ENCODE measurements around the gene DOCK3. TPM values are rescaled to one million over a fixed set of nuclear protein-coding genes. Genes with fewer than 3 reads are reported as not detected.
"Not testable (repeated sequence)": the region's sequence is repeated elsewhere in the genome, so short reads cannot be mapped to it uniquely, and the experiment has no call there.

The DOCK3 gene
- total RNA-seq, 2 experiments from 2014 or later = 0.93 to 1.1 TPM

GRCh38 chr3:50862221-50862620 lies 187.5 kb downstream of the DOCK3 start:
- H3K27ac Mint-ChIP-seq = no peak overlapping the region
- H3K36me3 Mint-ChIP-seq (ENCODE audit: low read depth) = no peaks in the 10 kb centered on the region
- Histone ChIP-seq H3K4me3 (ENCODE audit: low read length) (no peak overlapping the region), H3K4me1 (ENCODE audit: insufficient read depth, low read length) (no peaks in the 10 kb centered on the region), H3K9me3 (ENCODE audit: control insufficient read depth in 1 of 2, insufficient read depth in 1 of 2, low read length in 2 of 2) (no peaks in the 10 kb centered on the region), H3K27me3 (ENCODE audit: control insufficient read depth in 1 of 2, insufficient read depth in 2 of 2, low read length in 2 of 2) (peaks cover 0 to 2% of the 10 kb centered on the region in 2 experiments), H3K36me3 (ENCODE audit: insufficient read depth, low read length) (no peaks in the 10 kb centered on the region), H3K27ac (ENCODE audit: low read depth in 1 of 2, low read length in 2 of 2) (no peak overlapping the region)
- ChIA-PET POLR2A (no interaction called here), CTCF (no interaction called here)
- intact Hi-C loops (cut with DNase I, micrococcal nuclease) = no loop called here
- ATAC-seq (ENCODE audit: poor library complexity) (no peak), DNase-seq (no peak)
- H3K4me3 Mint-ChIP-seq = no peak overlapping the region
- H3K27me3 Mint-ChIP-seq = peaks cover 20% of the 10 kb centered on the region
- H3K9me3 Mint-ChIP-seq = peaks cover 3% of the 10 kb centered on the region
- H3K4me1 Mint-ChIP-seq (ENCODE audit: low read depth) = no peaks in the 10 kb centered on the region
- TF ChIP-seq CTCF (IDR thresholded peaks at IDR 0.05) = no peak

GRCh38 chr3:50873376-50874157 lies 198.8 kb downstream of the DOCK3 start:
- no peaks in the 10 kb centered on the region for H3K4me1 Mint-ChIP-seq (ENCODE audit: low read depth)
- Histone ChIP-seq H3K4me1 (ENCODE audit: insufficient read depth, low read length) (no peaks in the 10 kb centered on the region), H3K36me3 (ENCODE audit: insufficient read depth, low read length) (no peaks in the 10 kb centered on the region), H3K9me3 (ENCODE audit: control insufficient read depth in 1 of 2, insufficient read depth in 1 of 2, low read length in 2 of 2) (no peaks in the 10 kb centered on the region), H3K4me3 (ENCODE audit: low read length) (no peak overlapping the region), H3K27me3 (ENCODE audit: control insufficient read depth in 1 of 2, insufficient read depth in 2 of 2, low read length in 2 of 2) (peaks cover 8 to 11% of the 10 kb centered on the region in 2 experiments), H3K27ac (ENCODE audit: low read depth in 1 of 2, low read length in 2 of 2) (no peak overlapping the region)
- H3K4me3 Mint-ChIP-seq = no peak overlapping the region
- H3K36me3 Mint-ChIP-seq (ENCODE audit: low read depth) = no peaks in the 10 kb centered on the region
- ChIA-PET POLR2A (no interaction called here), CTCF (no interaction called here)
- no peak overlapping the region for H3K27ac Mint-ChIP-seq
- TF ChIP-seq CTCF (IDR thresholded peaks at IDR 0.05) = no peak
- intact Hi-C loops (cut with DNase I, micrococcal nuclease) = no loop called here
- DNase-seq (no peak), ATAC-seq (ENCODE audit: poor library complexity) (no peak)
- peaks cover 6% of the 10 kb centered on the region for H3K9me3 Mint-ChIP-seq
- peaks cover 58% of the 10 kb centered on the region for H3K27me3 Mint-ChIP-seq

GRCh38 chr3:50874876-50875275 lies 200.1 kb downstream of the DOCK3 start:
- H3K4me1 ChIP-seq (ENCODE audit: insufficient read depth, low read length); DNase-seq; CTCF ChIA-PET; H3K27ac ChIP-seq (ENCODE audit: low read depth in 1 of 2, low read length in 2 of 2); H3K9me3 ChIP-seq (ENCODE audit: control insufficient read depth in 1 of 2, insufficient read depth in 1 of 2, low read length in 2 of 2); H3K4me3 Mint-ChIP-seq; intact Hi-C loops (cut with DNase I, micrococcal nuclease); H3K27ac Mint-ChIP-seq; H3K4me3 ChIP-seq (ENCODE audit: low read length); POLR2A ChIA-PET; H3K36me3 ChIP-seq (ENCODE audit: insufficient read depth, low read length); H3K4me1 Mint-ChIP-seq (ENCODE audit: low read depth); H3K9me3 Mint-ChIP-seq; H3K36me3 Mint-ChIP-seq (ENCODE audit: low read depth); ATAC-seq (ENCODE audit: poor library complexity): not testable (repeated sequence)
- peaks cover 8 to 11% of the 10 kb centered on the region in 2 experiments for H3K27me3 ChIP-seq (ENCODE audit: control insufficient read depth in 1 of 2, insufficient read depth in 2 of 2, low read length in 2 of 2)
- peaks cover 56% of the 10 kb centered on the region for H3K27me3 Mint-ChIP-seq

- Mint-ChIP-seq H3K9me3 (peaks cover 1% of the 10 kb centered on the region), H3K27ac (no peak overlapping the region)
- no peak for ATAC-seq (ENCODE audit: poor library complexity)
Measured at GRCh38 chr3:50876947-50877346, 202.2 kb downstream of the DOCK3 start.

More at GRCh38 chr3:50876947-50877346, 202.2 kb downstream of the DOCK3 start:
- peaks cover 44% of the 10 kb centered on the region for H3K27me3 Mint-ChIP-seq
- H3K4me1 Mint-ChIP-seq (ENCODE audit: low read depth) = no peaks in the 10 kb centered on the region
- no peak overlapping the region for H3K4me3 Mint-ChIP-seq
- CTCF ChIA-PET = no interaction called here
- TF ChIP-seq CTCF (IDR thresholded peaks at IDR 0.05) = no peak
- no peak overlapping the region for H3K4me3 ChIP-seq (ENCODE audit: low read length)
- H3K27ac ChIP-seq (ENCODE audit: low read depth in 1 of 2, low read length in 2 of 2) = no peak overlapping the region
- no peaks in the 10 kb centered on the region for H3K9me3 ChIP-seq (ENCODE audit: control insufficient read depth in 1 of 2, insufficient read depth in 1 of 2, low read length in 2 of 2)
- H3K36me3 Mint-ChIP-seq (ENCODE audit: low read depth) = no peaks in the 10 kb centered on the region
- POLR2A ChIA-PET = no interaction called here
- H3K27me3 ChIP-seq (ENCODE audit: control insufficient read depth in 1 of 2, insufficient read depth in 2 of 2, low read length in 2 of 2) = peaks cover 8 to 11% of the 10 kb centered on the region in 2 experiments
- no peaks in the 10 kb centered on the region for H3K36me3 ChIP-seq (ENCODE audit: insufficient read depth, low read length)
- intact Hi-C loops (cut with DNase I, micrococcal nuclease) = no loop called here
- no peaks in the 10 kb centered on the region for H3K4me1 ChIP-seq (ENCODE audit: insufficient read depth, low read length)
- DNase-seq = no peak
